Endothelial cell of umbilical vein (primary cell): ENCODE measurements around the gene MACROH2A1. TPM values are rescaled to one million over a fixed set of nuclear protein-coding genes. Genes with fewer than 3 reads are reported as not detected.

Experiments
- BruUV-seq: library from RNA; stranded (reverse); fragments of 400-500 nt; replicated peaks from 2 replicates; lab custom pipeline; 2021; lab: Mats Ljungman, UMichigan
- CTCF ChIA-PET: fragments of 300-600, 350-600 bp; sonication (Branson Sonifier 250); formaldehyde crosslinking; loops from one replicate; lab custom pipeline; 2021; ENCODE audit warnings: antibody characterized with exemption, inconsistent platforms; lab: Charles Lee
- POLR2A ChIA-PET: fragments of 300-600, 350-600 bp; sonication (Branson Sonifier 250); formaldehyde crosslinking; loops from one replicate; lab custom pipeline; 2021; ENCODE audit warnings: antibody characterized with exemption, inconsistent platforms; lab: Charles Lee
- DNase-seq: peaks from one replicate; pipeline ENCODE4 v3.0.0-alpha.2; 2011; ENCODE audit warnings: low read depth, low spot score
- FAIRE-seq: peaks from 2 replicates; lab custom pipeline; 2011; peaks lifted over from hg19 to GRCh38; lab: Jason Lieb, UNC
- H2AFZ ChIP-seq: 2 replicates; pipeline ENCODE4 v1.6.0; 2012; ENCODE audit warnings: low read depth, low read length, control low read depth, inconsistent platforms
- H3K27ac ChIP-seq: 2 replicates; pipeline ENCODE4 v1.5.1; 2011; ENCODE audit warnings: low read depth, mild to moderate bottlenecking, control low read depth, low read length, moderate library complexity; ENCODE audit not compliant: insufficient read depth
- H3K27me3 ChIP-seq, 2 experiments: 2 replicates each; pipeline versions ENCODE4 v1.6.0 to v1.6.1; 2011; ENCODE audit warnings: low read length in 2 of 2, mixed read lengths in 1 of 2; ENCODE audit not compliant: control insufficient read depth in 2 of 2, insufficient read depth in 2 of 2
- H3K36me3 ChIP-seq, 2 experiments: 2 replicates in 1 of 2; 3 replicates in 1 of 2; pipeline ENCODE4 v1.5.1; 2011; ENCODE audit warnings: low read length in 2 of 2, mild to moderate bottlenecking in 1 of 2, moderate library complexity in 1 of 2; ENCODE audit not compliant: control insufficient read depth in 2 of 2, insufficient read depth in 2 of 2; ENCODE audit errors: extremely low read depth in 1 of 2
- H3K4me1 ChIP-seq: 3 replicates; pipeline ENCODE4 v1.5.1; 2011; ENCODE audit warnings: mild to moderate bottlenecking, low read length; ENCODE audit not compliant: control insufficient read depth, insufficient read depth; ENCODE audit errors: extremely low read depth
- H3K4me2 ChIP-seq: 2 replicates; pipeline ENCODE4 v1.6.1; 2011; ENCODE audit warnings: low read length, control low read depth, mixed read lengths; ENCODE audit not compliant: insufficient read depth
- H3K4me3 ChIP-seq, 3 experiments: fragments of 200-600 bp in 1 of 3; sonication (generic), shearing (Covaris generic) in 1 of 3; replicated peaks in 1 of 3; 2 replicates each; pipeline ENCODE4 v1.5.1; 2011 to 2016; ENCODE audit warnings: control low read depth in 3 of 3, low read length in 3 of 3, mild to moderate bottlenecking in 2 of 3, inconsistent platforms in 1 of 3, low read depth in 1 of 3, moderate library complexity in 1 of 3; ENCODE audit not compliant: insufficient read depth in 1 of 3
- H3K79me2 ChIP-seq: 2 replicates; pipeline ENCODE4 v1.6.0; 2012; ENCODE audit warnings: low read length, inconsistent platforms; ENCODE audit not compliant: control insufficient read depth, insufficient read depth
- H3K9ac ChIP-seq: replicated peaks from 2 replicates; pipeline ENCODE3; 2011; ENCODE audit warnings: low read length, control low read depth; ENCODE audit not compliant: insufficient read depth; ENCODE audit errors: extremely low read depth
- H3K9me1 ChIP-seq: replicated peaks from 3 replicates; pipeline ENCODE4 v1.6.0; 2011; ENCODE audit warnings: mild to moderate bottlenecking, low read length; ENCODE audit not compliant: control insufficient read depth, insufficient read depth; ENCODE audit errors: extremely low read depth
- H3K9me3 ChIP-seq: replicated peaks from 2 replicates; pipeline ENCODE4 v1.5.1; 2012; ENCODE audit warnings: low read length, inconsistent platforms; ENCODE audit not compliant: control insufficient read depth, insufficient read depth
- H4K20me1 ChIP-seq: replicated peaks from 2 replicates; pipeline ENCODE3; 2011; ENCODE audit warnings: mild to moderate bottlenecking, low read length; ENCODE audit not compliant: control insufficient read depth, insufficient read depth; ENCODE audit errors: extremely low read depth
- CTCF ChIP-seq, 2 donors: IDR thresholded peaks; 1 replicate in 1 of 2; 2 replicates in 1 of 2; pipeline ENCODE4 v1.5.1; 2011; ENCODE audit warnings: low read length in 2 of 2, mild to moderate bottlenecking in 2 of 2, moderate library complexity in 2 of 2, control low read depth in 1 of 2, inconsistent platforms in 1 of 2, low read depth in 1 of 2; ENCODE audit not compliant: insufficient read depth in 1 of 2; ENCODE audit errors: extremely low read depth in 1 of 2
- EZH2 ChIP-seq: IDR thresholded peaks from 2 replicates; pipeline ENCODE4 v1.6.1; 2012; ENCODE audit warnings: borderline replicate concordance, low read depth, mild to moderate bottlenecking, moderate library complexity, low read length, inconsistent platforms; ENCODE audit not compliant: severe bottlenecking
- FOS ChIP-seq: IDR thresholded peaks from 2 replicates; pipeline ENCODE4 v1.6.1; 2011; ENCODE audit warnings: mild to moderate bottlenecking, low read length, moderate library complexity, borderline replicate concordance; ENCODE audit not compliant: insufficient read depth
- GATA2 ChIP-seq: IDR thresholded peaks from 2 replicates; pipeline ENCODE4 v1.7.0; 2011; ENCODE audit warnings: low read depth, mild to moderate bottlenecking, moderate library complexity, mixed read lengths, low read length; ENCODE audit not compliant: insufficient read length, insufficient read depth
- JUN ChIP-seq: IDR thresholded peaks from 2 replicates; pipeline ENCODE4 v1.6.1; 2011; ENCODE audit warnings: borderline replicate concordance, low read depth; ENCODE audit not compliant: insufficient read length, insufficient read depth
- MAX ChIP-seq: IDR thresholded peaks from 2 replicates; pipeline ENCODE4 v1.6.1; 2011; ENCODE audit not compliant: insufficient read depth, insufficient read length
- MYC ChIP-seq: IDR thresholded peaks from one replicate; pipeline ENCODE4 v1.6.1; 2011; ENCODE audit warnings: mild to moderate bottlenecking, low read depth, low read length
- POLR2A ChIP-seq: IDR thresholded peaks from 2 replicates; pipeline ENCODE4 v1.6.1; 2012; ENCODE audit warnings: low read depth, mild to moderate bottlenecking, control low read depth, low read length
- POLR2AphosphoS5 ChIP-seq: IDR thresholded peaks from 2 replicates; pipeline ENCODE4 v1.6.1; 2012; ENCODE audit warnings: low read depth, mild to moderate bottlenecking, control low read depth, low read length, moderate library complexity; ENCODE audit not compliant: insufficient read depth
- dilution Hi-C: fragments of 300-500 bp; cut with MboI; formaldehyde crosslinking; loops from one replicate; pipeline ENCODE4 v1.15.0; 2019; ENCODE audit warnings: low sequenced_read_pairs; ENCODE audit not compliant: extremely low pct_ligation_motif_present
- intact Hi-C: fragments of 100-400 bp; cut with micrococcal nuclease; formaldehyde crosslinking; loops from one replicate; pipeline ENCODE4 v1.10.0; 2022
- polyA plus RNA-seq, 4 experiments: library from polyadenylated mRNA; depleted of rRNA in 3 of 4; stranded (reverse) in 3 of 4; unstranded in 1 of 4; fragments of >200 nt; gene quantifications; 2 replicates each; pipeline versions ENCODE4 v1.2.1 to v1.2.3, GENCODE V29; 2011 to 2012; ENCODE audit warnings: missing spikeins in 1 of 4
- total RNA-seq: library from RNA; stranded (reverse); gene quantifications from 2 replicates; pipeline ENCODE4 v1.2.3, GENCODE V29; 2021

Gene MACROH2A1
- total and polyA plus RNA-seq, 2 donors (not counting 3 experiments of a cell fraction or from before 2014, with no cell fraction given): 89.3 to 147 TPM

- H2AFZ ChIP-seq: no peak overlapping the region
- DNase-seq (no peak), FAIRE-seq (no peak)
- POLR2A ChIA-PET: no interaction called here
- no peak for TF ChIP-seq MAX
- TF ChIP-seq CTCF (IDR thresholded peaks at IDR 0.05; ENCODE audit: extremely low read depth in 1 of 2, insufficient read depth in 1 of 2, low read depth in 1 of 2, low read length in 2 of 2): no peak
- TF ChIP-seq FOS: no peak
- TF ChIP-seq MYC: no peak
- TF ChIP-seq JUN: no peak
- no peak for TF ChIP-seq GATA2
- TF ChIP-seq EZH2: no peak
- no peak for TF ChIP-seq POLR2A
- TF ChIP-seq POLR2AphosphoS5: no peak
- no peak overlapping the region for H3K9ac ChIP-seq
- H3K9me3 ChIP-seq: no peaks in the 10 kb centered on the region
- no peaks in the 10 kb centered on the region for H3K27me3 ChIP-seq
- H3K9me1 ChIP-seq: no peaks in the 10 kb centered on the region
- H3K79me2 ChIP-seq: peaks cover 66% of the 10 kb centered on the region
- dilution Hi-C loops (no loop called here), intact Hi-C loops (no loop called here)
- peaks cover 11 to 25% of the 10 kb centered on the region in 2 experiments for H3K36me3 ChIP-seq
- peaks cover 6% of the 10 kb centered on the region for H4K20me1 ChIP-seq
- no TSS peak for BruUV-seq
- H3K4me1 ChIP-seq: peaks cover 21% of the 10 kb centered on the region
- CTCF ChIA-PET: interaction anchor here (0.6 to 1.7 kb wide), 2 partner anchors 10 to 195 kb away, joined by 3 to 4 read pairs; no protein-coding TSS in a partner anchor
- no peak overlapping the region for H3K4me2 ChIP-seq
- H3K4me3 ChIP-seq: no peak overlapping the region
- H3K27ac ChIP-seq: peak overlapping the region; percentile 72
Measured at GRCh38 chr5:135387629-135387960, 11.4 kb downstream of the MACROH2A1 start.
